ENCODE results near the gene RNF168.
"Not testable (repeated sequence)": the region's sequence is repeated elsewhere in the genome, so short reads cannot be mapped to it uniquely, and the experiment has no call there.

Gene RNF168

DNA sequence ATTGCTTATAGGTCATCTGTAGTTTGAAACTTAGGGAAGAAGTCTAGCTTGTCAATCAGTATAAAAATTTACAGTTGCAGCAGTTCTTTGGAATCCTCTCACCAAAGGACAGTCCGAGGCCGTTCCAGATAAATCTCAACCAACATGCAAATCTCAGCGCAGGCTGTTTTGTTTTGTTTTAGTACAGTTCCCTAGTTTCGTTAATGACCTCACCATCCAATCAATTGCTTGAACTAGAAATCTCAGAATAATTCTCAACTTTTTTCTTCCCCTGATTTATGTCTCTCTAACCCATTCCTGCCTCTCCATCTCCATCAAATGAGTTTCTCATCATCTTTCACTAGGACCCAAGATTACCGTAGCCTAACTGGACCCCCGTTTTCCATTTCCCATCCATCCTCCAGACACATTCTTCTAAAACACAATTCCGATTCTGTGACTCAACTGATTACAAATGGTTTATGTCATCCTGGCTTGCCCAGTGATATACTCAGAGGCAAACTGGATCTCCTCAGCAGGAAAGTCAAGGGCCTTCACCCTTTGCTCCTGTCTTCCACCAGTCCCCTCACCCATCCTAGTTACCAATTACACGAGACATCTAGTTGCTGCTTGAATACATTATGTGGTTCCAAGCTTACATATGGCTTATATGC is 10.3 kb upstream of the RNF168 start:
- no peaks in the 10 kb centered on the region for H3K27me3 ChIP-seq (ENCODE audit: control insufficient read depth, insufficient read depth, low read length)
- peaks cover 6% of the 10 kb centered on the region for H3K9me3 ChIP-seq (ENCODE audit: control insufficient read depth, low read length)
- no peak overlapping the region for H3K4me3 ChIP-seq (ENCODE audit: low read length)
- no peaks in the 10 kb centered on the region for H3K4me1 ChIP-seq (ENCODE audit: control insufficient read depth, insufficient read depth, low read length)
- H3K36me3 ChIP-seq (ENCODE audit: control insufficient read depth, insufficient read depth, low read length) = no peaks in the 10 kb centered on the region
- no peak overlapping the region for H3K9ac ChIP-seq (ENCODE audit: low read length)

DNA sequence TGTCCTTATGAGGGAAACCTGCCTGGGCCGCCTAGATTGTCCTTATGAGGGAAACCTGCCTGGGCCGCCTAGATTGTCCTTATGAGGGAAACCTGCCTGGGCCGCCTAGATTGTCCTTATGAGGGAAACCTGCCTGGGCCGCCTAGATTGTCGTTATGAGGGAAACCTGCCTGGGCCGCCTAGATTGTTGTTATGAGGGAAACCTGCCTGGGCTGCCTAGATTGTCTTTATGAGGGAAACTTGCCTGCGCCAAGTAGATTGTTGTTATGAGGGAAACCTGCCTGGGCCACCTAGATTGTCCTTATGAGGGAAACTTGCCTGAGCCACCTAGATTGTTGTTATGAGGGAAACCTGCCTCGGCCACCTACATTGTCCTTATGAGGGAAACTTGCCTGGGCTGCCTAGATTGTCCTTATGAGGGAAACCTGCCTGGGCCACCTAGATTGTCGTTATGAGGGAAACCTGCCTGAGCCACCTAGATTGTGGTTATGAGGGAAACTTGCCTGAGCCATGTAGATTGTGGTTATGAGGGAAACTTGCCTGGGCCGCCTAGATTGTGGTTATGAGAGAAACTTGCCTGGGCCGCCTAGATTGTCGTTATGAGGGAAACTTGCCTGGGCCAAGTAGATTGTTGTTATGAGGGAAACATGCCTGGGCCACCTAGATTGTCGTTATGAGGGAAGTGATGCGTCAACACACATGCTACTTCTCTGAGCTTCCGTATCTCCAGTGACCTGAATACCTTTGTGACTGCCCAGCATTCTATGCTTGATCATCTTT is 8.3 kb upstream of the RNF168 start:
- H3K36me3 ChIP-seq (ENCODE audit: control insufficient read depth, insufficient read depth, low read length); H3K27me3 ChIP-seq (ENCODE audit: control insufficient read depth, insufficient read depth, low read length); H3K9ac ChIP-seq (ENCODE audit: low read length); H3K4me1 ChIP-seq (ENCODE audit: control insufficient read depth, insufficient read depth, low read length); H3K9me3 ChIP-seq (ENCODE audit: control insufficient read depth, low read length); H3K4me3 ChIP-seq (ENCODE audit: low read length): not testable (repeated sequence)

DNA sequence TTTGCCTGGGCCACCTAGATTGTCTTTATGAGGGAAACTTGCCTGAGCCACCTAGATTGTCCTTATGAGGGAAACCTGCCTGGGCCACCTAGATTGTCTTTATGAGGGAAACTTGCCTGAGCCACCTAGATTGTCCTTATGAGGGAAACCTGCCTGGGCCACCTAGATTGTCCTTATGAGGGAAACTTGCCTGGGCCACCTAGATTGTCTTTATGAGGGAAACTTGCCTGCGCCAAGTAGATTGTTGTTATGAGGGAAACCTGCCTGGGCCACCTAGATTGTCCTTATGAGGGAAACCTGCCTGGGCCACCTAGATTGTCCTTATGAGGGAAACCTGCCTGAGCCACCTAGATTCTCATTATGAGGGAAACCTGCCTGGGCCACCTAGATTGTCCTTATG is 7.5 kb upstream of the RNF168 start:
- not testable (repeated sequence) for H3K4me3 ChIP-seq (ENCODE audit: low read length); H3K27me3 ChIP-seq (ENCODE audit: control insufficient read depth, insufficient read depth, low read length); H3K4me1 ChIP-seq (ENCODE audit: control insufficient read depth, insufficient read depth, low read length); H3K9me3 ChIP-seq (ENCODE audit: control insufficient read depth, low read length); H3K9ac ChIP-seq (ENCODE audit: low read length); H3K36me3 ChIP-seq (ENCODE audit: control insufficient read depth, insufficient read depth, low read length)

DNA sequence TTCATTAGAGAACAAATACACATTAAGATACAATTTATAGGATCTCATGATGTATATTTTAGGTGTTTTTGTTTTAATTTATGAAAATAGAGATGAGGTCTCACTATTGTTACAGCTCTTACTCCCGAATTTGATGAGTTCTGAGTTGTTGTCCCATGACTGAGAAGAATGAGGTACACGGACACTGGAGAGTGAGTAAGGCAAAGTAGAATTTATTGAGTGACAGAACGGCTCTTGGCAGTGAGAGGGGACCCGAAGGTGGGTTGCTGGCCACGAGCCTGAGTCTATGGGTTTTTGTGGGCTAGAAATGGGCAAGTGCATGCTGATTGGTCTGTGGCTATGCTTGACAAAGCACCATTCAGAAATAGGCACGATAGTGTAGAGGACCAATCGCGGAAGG is 3.1 kb upstream of the RNF168 start:
- H3K36me3 ChIP-seq (ENCODE audit: control insufficient read depth, insufficient read depth, low read length) = no peaks in the 10 kb centered on the region
- H3K27me3 ChIP-seq (ENCODE audit: control insufficient read depth, insufficient read depth, low read length) = no peaks in the 10 kb centered on the region
- H3K9me3 ChIP-seq (ENCODE audit: control insufficient read depth, low read length) = no peaks in the 10 kb centered on the region
- no peak overlapping the region for H3K4me3 ChIP-seq (ENCODE audit: low read length)
- no peaks in the 10 kb centered on the region for H3K4me1 ChIP-seq (ENCODE audit: control insufficient read depth, insufficient read depth, low read length)
- no peak overlapping the region for H3K9ac ChIP-seq (ENCODE audit: low read length)

DNA sequence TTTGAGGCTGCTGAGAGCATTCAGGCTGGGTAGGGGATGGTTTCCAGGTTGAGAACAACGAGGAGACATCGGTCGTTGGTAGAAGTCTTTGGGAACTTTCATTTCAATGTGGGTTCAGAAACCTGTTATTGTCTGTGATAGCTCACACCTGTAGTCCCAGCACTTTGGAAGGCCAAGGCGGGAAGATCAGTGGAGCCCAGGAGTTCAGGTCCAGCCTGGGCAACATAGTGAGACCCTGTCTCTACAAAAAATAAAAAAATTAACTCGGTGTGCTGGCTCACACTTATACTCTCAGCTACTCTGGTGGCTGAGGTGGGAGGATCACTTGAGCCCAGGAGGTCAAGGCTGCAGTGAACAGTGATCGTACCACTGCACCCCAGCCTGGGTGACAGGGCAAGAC is 988 bp upstream of the RNF168 start:
- H3K36me3 ChIP-seq (ENCODE audit: control insufficient read depth, insufficient read depth, low read length) = no peaks in the 10 kb centered on the region
- H3K27me3 ChIP-seq (ENCODE audit: control insufficient read depth, insufficient read depth, low read length) = no peaks in the 10 kb centered on the region
- H3K9ac ChIP-seq (ENCODE audit: low read length) = no peak overlapping the region
- no peaks in the 10 kb centered on the region for H3K9me3 ChIP-seq (ENCODE audit: control insufficient read depth, low read length)
- no peak overlapping the region for H3K4me3 ChIP-seq (ENCODE audit: low read length)
- H3K4me1 ChIP-seq (ENCODE audit: control insufficient read depth, insufficient read depth, low read length) = peaks cover 8% of the 10 kb centered on the region

DNA sequence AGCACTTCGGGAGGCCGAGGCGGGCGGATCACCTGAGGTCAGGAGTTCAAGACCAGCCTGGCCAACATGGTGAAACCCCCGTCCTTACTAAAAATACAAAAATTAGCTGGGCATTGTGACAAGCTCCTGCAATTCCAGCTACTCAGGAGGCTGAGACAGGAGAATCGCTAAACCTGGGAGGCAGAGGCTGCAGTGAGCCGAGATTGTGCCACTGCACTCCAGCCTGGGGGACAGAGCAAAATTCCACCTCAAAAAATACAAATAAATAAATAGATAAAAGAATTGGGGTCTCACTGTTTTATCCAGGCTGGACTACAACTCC is 470 bp upstream of the RNF168 start:
- not testable (repeated sequence) for H3K9me3 ChIP-seq (ENCODE audit: control insufficient read depth, low read length); H3K4me3 ChIP-seq (ENCODE audit: low read length); H3K36me3 ChIP-seq (ENCODE audit: control insufficient read depth, insufficient read depth, low read length); H3K27me3 ChIP-seq (ENCODE audit: control insufficient read depth, insufficient read depth, low read length)
- Histone ChIP-seq H3K9ac (ENCODE audit: low read length) (peak overlapping the region; percentile 58), H3K4me1 (ENCODE audit: control insufficient read depth, insufficient read depth, low read length) (peaks cover 13% of the 10 kb centered on the region)

DNA sequence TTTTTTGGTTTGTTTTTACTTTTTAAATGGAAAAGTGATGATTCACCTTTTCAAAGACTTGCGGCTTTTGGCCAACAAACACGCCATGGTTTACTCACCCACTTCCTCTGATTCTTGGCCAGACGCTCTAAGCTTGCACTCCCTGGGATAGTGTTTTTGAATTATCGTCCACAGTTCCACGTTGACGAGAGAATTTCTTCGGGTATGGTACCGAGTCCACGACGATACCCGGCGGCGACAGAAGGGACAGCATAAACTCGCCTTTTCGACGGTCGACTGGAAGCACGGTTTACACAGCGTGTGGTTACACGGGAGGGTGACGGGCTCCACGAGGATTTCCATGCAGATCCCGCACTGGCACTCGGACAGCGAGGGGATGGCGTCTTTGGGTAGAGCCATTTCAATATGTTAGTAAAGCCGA is 783 bp downstream of the RNF168 start:
- Histone ChIP-seq H3K36me3 (ENCODE audit: control insufficient read depth, insufficient read depth, low read length) (no peaks in the 10 kb centered on the region), H3K9ac (ENCODE audit: low read length) (peak overlapping the region; percentile 80), H3K9me3 (ENCODE audit: control insufficient read depth, low read length) (no peaks in the 10 kb centered on the region), H3K4me3 (ENCODE audit: low read length) (peak overlapping the region; percentile 78), H3K27me3 (ENCODE audit: control insufficient read depth, insufficient read depth, low read length) (no peaks in the 10 kb centered on the region), H3K4me1 (ENCODE audit: control insufficient read depth, insufficient read depth, low read length) (peaks cover 13% of the 10 kb centered on the region)

DNA sequence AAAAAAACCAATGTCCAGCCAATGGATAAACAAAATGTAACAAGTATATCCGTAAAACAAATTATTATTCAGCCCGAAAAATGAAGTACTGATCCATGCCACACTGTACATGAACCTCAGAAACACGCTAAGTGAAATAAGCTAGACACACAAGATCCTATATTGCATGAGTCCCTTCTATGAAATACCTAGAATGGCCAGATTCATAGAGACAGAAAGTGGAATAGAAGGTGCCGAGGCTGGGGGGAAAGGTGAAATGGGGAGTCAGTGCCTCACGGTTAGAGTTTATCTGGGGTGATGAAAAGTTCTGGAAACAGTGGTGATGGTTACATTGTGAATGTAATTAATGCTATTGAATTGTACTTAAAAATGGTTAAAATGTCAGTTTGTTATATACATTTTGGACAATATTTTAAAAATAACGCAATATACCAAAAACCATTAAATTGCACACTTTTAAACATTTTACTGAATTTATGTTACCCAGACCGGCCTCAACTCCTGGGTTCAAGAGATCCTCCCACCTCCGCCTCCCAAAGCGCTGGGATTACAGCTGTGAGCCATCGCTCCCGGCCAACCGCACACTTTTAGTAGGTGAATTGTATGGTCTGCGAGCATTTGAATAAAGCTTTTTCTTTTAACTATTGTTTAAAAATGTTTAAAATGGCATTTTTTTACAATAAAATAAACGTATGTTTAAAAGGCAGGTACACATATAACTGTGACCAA is 2.1 kb downstream of the RNF168 start:
- H3K4me3 ChIP-seq (ENCODE audit: low read length) = peak overlapping the region; percentile 78
- no peaks in the 10 kb centered on the region for H3K9me3 ChIP-seq (ENCODE audit: control insufficient read depth, low read length)
- no peaks in the 10 kb centered on the region for H3K27me3 ChIP-seq (ENCODE audit: control insufficient read depth, insufficient read depth, low read length)
- peaks cover 13% of the 10 kb centered on the region for H3K4me1 ChIP-seq (ENCODE audit: control insufficient read depth, insufficient read depth, low read length)
- peak overlapping the region; percentile 31 for H3K9ac ChIP-seq (ENCODE audit: low read length)
- H3K36me3 ChIP-seq (ENCODE audit: control insufficient read depth, insufficient read depth, low read length) = no peaks in the 10 kb centered on the region

DNA sequence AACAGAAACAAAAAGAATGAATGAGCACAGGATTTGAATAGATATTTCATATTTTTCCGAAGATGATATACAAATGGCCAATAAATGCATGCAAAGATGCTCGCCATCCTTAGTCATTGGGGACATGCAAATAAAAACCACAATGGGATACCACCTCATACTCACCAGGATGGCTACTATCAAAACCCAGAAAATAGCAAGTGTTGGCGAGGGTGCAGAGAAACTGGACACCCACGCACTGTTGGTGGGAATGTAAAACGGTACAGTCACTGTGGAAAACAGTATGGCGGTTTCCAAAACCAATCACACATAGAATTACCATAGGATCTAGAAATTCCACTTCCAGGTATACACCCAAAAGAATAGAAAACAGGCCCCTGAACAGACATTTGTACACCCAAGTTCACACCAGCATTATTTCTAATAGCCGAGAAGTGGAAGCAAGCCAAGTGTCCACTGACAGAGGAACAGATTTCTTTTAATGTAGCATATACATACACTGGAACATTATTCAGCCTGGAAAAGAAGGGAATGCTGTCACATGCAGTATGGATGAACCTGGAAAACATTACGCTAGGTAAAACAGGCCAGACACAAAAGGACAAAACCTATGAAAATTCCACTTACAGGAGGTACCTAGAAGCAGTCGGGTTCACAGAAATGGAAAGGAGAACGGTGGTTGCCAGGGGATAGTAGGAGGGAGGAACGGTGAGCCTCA is 3.6 kb downstream of the RNF168 start:
- Histone ChIP-seq H3K36me3 (ENCODE audit: control insufficient read depth, insufficient read depth, low read length) (no peaks in the 10 kb centered on the region), H3K4me3 (ENCODE audit: low read length) (no peak overlapping the region), H3K9me3 (ENCODE audit: control insufficient read depth, low read length) (no peaks in the 10 kb centered on the region), H3K4me1 (ENCODE audit: control insufficient read depth, insufficient read depth, low read length) (peaks cover 13% of the 10 kb centered on the region), H3K9ac (ENCODE audit: low read length) (peak overlapping the region; percentile 31), H3K27me3 (ENCODE audit: control insufficient read depth, insufficient read depth, low read length) (no peaks in the 10 kb centered on the region)

DNA sequence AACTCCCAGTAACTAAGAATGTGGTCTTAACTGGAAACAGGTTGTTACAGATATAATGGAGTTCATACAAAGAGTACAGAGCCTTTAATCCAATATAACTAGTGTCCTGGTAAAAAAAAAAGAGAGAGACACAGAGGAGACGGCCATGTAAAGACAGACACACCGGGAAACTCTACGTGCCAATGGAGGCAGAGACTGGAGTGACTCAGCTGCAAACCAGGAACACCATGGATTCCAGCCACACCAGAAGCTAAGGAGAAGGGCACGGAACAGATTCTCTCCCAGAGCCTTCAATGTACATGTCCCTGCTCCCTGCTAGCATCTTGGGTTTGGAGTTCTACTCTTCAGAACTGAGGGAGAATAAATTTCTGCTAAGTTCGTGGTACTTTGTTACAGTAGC is 4.5 kb downstream of the RNF168 start:
- no peaks in the 10 kb centered on the region for H3K27me3 ChIP-seq (ENCODE audit: control insufficient read depth, insufficient read depth, low read length)
- H3K9ac ChIP-seq (ENCODE audit: low read length) = no peak overlapping the region
- H3K4me1 ChIP-seq (ENCODE audit: control insufficient read depth, insufficient read depth, low read length) = peaks cover 13% of the 10 kb centered on the region
- no peak overlapping the region for H3K4me3 ChIP-seq (ENCODE audit: low read length)
- H3K36me3 ChIP-seq (ENCODE audit: control insufficient read depth, insufficient read depth, low read length) = no peaks in the 10 kb centered on the region
- no peaks in the 10 kb centered on the region for H3K9me3 ChIP-seq (ENCODE audit: control insufficient read depth, low read length)

DNA sequence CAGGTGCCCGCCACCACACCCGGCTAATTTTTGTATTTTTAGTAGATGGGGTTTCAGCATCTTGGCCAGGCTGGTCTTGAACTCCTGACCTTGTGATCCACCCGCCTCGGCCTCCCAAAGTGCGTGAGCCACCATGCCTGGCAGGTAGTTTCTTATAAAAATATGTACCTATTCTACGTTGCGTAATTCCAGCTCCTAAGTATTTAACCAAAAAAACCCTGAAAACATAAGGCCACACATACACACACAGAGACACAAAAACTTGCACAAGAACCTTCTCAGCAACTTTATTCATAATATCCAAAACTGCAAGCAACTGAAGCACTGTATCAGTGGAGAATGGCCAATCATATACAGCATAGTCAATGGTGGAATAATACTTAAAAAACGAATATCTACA is 5.3 kb downstream of the RNF168 start:
- H3K9ac ChIP-seq (ENCODE audit: low read length) = no peak overlapping the region
- peaks cover 13% of the 10 kb centered on the region for H3K4me1 ChIP-seq (ENCODE audit: control insufficient read depth, insufficient read depth, low read length)
- H3K4me3 ChIP-seq (ENCODE audit: low read length) = no peak overlapping the region
- no peaks in the 10 kb centered on the region for H3K27me3 ChIP-seq (ENCODE audit: control insufficient read depth, insufficient read depth, low read length)
- no peaks in the 10 kb centered on the region for H3K9me3 ChIP-seq (ENCODE audit: control insufficient read depth, low read length)
- H3K36me3 ChIP-seq (ENCODE audit: control insufficient read depth, insufficient read depth, low read length) = no peaks in the 10 kb centered on the region

DNA sequence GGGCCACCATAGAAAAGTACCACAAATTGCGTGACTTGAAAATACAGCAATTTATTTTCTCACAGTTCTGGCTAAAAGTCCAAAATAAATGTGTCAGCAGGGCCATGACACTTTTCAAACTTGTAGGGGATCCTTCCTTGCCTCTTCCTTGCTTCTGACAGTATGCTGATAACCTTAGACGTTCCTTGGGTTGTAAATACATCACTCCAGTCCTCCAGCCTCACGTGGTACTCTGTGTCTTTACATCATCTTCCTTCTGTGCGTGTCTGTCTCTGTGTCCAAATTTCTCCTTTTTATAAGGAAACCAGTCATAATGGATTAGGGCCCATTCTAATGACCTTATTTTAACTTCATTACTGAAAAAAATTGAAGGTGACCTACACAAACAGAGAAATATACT is 7.4 kb downstream of the RNF168 start:
- Histone ChIP-seq H3K36me3 (ENCODE audit: control insufficient read depth, insufficient read depth, low read length) (no peaks in the 10 kb centered on the region), H3K9ac (ENCODE audit: low read length) (no peak overlapping the region), H3K9me3 (ENCODE audit: control insufficient read depth, low read length) (no peaks in the 10 kb centered on the region), H3K4me1 (ENCODE audit: control insufficient read depth, insufficient read depth, low read length) (peaks cover 13% of the 10 kb centered on the region), H3K27me3 (ENCODE audit: control insufficient read depth, insufficient read depth, low read length) (no peaks in the 10 kb centered on the region), H3K4me3 (ENCODE audit: low read length) (no peak overlapping the region)

Measured in mucosa of stomach (tissue), 1 donor.